ENCODE results near the gene ZNF443.
"Not testable (repeated sequence)": the region's sequence is repeated elsewhere in the genome, so short reads cannot be mapped to it uniquely, and the experiment has no call there.

DNA sequence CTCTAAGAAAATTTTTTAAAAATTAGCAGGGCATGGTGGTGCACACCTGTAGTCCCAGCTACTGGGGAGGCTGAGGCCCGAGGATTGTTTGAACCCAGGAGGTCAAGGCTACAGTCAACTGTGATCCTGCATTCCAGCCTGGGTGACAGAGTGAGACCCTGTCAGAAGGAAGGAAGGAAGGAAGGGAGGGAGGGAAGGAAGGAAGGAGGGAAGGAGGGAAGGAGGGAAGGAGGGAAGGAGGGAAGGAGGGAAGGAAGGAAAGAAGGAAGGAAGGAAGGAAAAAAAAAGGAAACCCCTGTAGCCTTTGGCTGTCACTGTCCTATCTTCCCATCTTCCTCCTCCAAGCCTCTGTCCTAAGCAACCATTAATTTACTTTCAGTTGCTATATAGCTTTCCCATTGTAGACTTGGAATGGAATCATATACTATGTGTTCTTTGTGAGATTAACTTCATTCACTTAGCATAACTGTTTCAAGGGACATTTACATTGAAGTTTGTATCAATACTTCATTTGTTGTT lies 45.5 kb upstream of the ZNF443 start:
- TF ChIP-seq, protein P1, sequence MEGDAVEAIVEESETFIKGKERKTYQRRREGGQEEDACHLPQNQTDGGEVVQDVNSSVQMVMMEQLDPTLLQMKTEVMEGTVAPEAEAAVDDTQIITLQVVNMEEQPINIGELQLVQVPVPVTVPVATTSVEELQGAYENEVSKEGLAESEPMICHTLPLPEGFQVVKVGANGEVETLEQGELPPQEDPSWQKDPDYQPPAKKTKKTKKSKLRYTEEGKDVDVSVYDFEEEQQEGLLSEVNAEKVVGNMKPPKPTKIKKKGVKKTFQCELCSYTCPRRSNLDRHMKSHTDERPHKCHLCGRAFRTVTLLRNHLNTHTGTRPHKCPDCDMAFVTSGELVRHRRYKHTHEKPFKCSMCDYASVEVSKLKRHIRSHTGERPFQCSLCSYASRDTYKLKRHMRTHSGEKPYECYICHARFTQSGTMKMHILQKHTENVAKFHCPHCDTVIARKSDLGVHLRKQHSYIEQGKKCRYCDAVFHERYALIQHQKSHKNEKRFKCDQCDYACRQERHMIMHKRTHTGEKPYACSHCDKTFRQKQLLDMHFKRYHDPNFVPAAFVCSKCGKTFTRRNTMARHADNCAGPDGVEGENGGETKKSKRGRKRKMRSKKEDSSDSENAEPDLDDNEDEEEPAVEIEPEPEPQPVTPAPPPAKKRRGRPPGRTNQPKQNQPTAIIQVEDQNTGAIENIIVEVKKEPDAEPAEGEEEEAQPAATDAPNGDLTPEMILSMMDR (IDR thresholded peaks at IDR 0.05), result not testable (repeated sequence)
- TF ChIP-seq POLR2A (IDR thresholded peaks at IDR 0.05), result not testable (repeated sequence)
